ENCODE measurements around the gene USP37.
"Not testable (repeated sequence)": the region's sequence is repeated elsewhere in the genome, so short reads cannot be mapped to it uniquely, and the experiment has no call there.

Gene USP37

GRCh38 chr2:218554225-218554624 lies 13.9 kb downstream of the USP37 start:
- DNase-seq: not testable (repeated sequence)

DNA sequence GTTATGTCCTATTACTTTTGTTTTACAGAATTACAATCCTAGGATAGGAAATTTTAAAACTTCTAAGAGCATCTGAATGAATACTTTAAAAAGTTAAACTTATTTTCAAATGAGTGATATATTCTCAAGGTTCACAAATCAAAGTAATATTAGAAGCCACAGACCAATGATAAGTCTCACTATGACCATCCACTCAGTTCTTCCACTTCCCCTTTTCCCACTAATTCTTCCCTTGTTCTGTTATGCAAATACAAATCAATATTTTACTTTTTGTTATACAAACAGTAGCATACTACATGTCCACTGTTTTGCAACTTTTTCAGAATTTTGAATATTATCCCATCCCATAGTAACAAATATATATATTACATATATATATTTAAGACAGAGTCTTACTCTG lies 20.2 kb downstream of the USP37 start:
- DNase-seq: no peak

DNA sequence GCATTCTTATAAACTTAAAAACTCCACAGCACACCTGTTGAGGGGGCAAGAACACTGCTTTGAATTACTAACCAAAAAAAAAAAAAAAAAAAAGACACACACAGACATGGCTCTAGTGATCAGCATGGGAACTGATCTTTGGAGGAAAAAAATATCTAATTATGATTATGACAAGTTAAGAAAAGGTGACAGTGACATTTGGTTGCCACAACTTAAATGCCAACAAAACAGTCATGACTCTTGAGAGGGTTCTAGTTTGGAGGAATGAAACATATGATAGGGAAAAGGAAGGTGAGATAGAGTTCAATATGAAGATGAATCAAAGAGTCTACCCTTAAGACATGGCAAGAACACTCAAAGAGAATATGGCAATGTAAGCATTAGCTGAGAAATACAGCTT lies 20.6 kb downstream of the USP37 start:
- no peak for DNase-seq

DNA sequence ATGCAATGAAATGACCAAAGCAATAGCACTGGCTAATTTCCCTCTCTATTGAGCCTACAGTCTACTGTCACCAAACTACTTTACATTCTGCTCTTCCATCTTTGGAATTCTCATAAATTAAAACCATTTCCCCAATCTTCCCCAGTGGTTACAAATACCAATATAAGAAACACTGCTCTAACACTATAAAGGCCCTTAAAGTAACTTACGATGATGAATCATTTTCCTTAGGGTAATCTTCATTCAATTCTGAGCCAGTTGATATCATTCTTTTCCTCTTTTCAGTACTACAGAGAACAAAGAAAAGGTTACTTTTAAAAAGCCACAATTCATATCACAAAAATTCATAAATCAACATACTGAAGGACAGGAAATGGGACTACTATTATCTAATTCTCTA lies 22.1 kb downstream of the USP37 start:
- DNase-seq: no peak

DNA sequence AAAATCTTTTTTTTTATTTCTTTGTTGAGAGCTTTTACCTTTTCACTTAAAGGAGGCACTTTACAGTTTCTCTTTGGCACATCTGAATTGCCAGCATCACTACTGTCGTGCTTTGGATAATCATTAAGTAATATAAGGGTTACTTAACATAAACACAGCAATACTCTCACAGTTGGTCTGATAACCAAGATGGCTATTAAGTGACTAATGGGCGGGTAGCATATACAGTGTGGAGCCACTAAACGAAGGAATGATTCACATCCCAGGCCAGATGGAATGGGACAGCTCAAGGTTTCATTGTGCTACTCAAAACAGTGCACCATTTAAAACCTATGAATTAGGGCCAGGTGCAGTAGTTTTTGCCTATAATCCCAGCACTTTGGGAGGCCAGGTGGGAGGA lies 28.1 kb downstream of the USP37 start:
- DNase-seq: no peak

- DNase-seq: no peak
Measured at GRCh38 chr2:218536804-218537494, 31.2 kb downstream of the USP37 start.

- DNase-seq: no peak
Measured at GRCh38 chr2:218529990-218530389, 38.2 kb downstream of the USP37 start.

GRCh38 chr2:218528409-218528808 lies 39.7 kb downstream of the USP37 start:
- DNase-seq: not testable (repeated sequence)

GRCh38 chr2:218523651-218524050 lies 44.5 kb downstream of the USP37 start:
- DNase-seq: no peak

- no peak for DNase-seq
Measured at GRCh38 chr2:218518876-218519275, 49.3 kb downstream of the USP37 start.

DNA sequence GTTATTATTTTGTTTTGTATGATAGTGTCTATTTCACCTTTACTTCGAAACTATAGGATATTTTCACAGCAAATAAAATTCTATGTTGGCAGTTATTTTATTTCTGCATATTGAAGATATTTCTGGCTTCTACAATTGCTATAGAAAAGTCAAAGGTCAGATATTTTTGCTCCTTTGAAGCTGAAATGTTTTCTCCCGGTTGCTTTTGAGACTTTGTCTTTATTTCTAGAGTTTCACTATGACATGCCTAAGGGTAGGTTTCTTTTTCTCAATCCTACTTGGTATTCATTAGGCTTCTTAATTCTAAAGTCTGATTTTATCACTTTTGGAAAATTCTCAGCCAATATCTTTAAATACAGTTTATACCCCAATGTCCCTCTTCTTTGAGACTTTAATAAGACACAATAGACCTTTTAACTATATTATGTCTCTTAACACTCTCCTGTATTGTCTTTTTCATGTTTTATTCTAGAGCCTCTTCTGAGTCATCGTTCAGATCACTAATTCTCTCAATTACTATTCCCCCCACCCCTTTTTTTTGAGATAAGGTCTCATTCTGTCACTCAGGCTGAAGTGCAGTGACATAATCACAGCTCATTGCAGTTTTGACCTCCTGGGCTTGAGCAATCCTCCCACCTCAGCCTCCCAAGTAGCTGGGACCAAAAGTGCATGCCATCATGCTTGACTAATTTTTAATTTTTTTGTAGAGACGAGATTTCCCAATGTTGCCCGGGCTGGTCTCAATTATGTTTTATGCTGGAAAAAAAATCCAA lies 50.5 kb downstream of the USP37 start:
- no peak for DNase-seq

- DNase-seq: no peak
Measured at GRCh38 chr2:218516614-218517013, 51.5 kb downstream of the USP37 start.

GRCh38 chr2:218513676-218514075 lies 54.5 kb downstream of the USP37 start:
- DNase-seq: no peak

- DNase-seq: no peak
Measured at GRCh38 chr2:218508299-218508698, 59.9 kb downstream of the USP37 start.

DNA sequence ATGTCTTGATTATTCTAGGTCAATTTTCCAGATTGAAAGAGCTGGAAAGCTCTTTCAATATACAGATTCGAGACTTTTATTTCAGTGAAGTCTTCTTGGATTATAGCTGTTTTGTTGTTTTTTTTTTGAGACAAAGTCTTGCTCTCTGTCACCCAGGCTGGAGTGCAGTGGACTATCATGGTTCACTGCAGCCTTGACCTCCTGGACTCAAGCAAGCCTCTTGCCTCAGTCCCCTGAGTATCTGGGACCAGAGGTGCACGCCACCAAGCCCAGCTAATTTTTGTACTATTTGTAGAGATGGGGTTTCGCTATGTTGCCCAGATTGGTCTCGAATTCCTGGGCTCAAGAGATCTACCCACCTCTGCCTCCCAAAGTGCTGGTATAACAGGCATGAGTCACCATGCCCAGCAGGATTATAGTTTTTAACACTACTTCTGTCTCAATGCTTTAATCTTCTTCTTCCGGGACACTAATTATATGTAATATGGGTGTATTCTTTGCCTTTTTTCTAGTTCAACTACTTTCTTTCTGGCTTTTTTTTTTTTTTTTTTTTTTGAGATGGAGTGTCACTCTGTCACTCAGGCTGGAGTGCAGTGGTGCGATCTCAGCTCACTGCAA lies 62.3 kb downstream of the USP37 start:
- no peak for DNase-seq

- no peak for DNase-seq
Measured at GRCh38 chr2:218501665-218502064, 66.5 kb downstream of the USP37 start.

DNA sequence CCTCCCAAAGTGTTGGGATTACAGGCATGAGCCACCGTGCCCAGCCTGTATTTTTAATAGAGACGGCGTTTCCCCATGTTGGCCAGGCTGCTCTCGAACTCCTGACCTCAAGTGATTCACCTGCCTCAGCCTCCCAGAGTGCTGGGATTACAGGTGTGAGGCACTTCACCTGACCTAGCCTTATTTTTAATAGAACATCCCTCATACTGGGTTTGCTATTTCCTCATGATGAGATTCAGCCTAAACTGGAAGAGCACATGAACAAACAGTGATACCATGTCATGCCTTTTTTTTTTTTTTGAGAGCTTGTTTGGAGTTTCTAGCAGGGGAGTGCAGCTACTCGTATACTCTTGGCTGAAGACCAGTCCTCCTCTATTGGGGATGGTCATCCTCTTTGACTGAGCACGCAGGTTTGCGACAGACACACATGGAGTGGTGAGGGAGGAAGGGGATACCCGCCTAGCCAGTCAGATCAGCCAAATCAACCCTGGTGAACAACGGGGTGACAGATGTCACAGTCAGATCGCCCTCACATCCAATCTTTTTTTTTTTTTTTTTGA lies 67.6 kb downstream of the USP37 start:
- no peak for DNase-seq

DNA sequence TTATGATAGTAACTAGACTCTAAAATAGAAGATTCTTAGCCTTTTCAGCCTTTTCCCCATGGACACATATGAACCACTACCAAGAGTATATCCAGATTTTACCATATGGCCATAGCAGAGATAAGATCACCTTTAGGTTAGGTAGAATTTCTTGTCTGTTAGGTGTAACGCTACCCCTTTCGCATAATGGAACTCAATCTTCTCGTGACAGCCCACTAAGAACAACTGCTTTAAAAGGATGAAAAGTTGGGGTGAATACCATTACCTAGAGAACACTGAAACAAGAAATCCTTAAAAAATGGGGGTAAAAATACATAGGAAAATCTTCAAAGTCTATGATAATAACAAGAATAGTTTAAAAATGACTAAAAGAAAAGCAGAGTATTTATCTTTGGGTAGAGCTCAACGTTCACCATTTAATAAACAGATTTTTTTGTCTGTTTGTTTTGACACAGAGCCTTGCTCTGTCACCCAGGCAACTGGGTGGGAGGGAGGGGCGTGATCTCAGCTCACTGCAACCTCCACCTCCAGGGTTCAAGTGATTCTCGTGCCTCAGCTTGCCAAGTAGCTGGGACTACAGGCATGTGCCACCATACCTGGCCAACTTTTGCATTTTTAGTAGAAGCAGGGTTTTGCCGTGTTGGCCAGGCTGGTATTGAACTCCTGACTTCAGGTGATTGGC lies 82.0 kb downstream of the USP37 start:
- no peak for DNase-seq

DNA sequence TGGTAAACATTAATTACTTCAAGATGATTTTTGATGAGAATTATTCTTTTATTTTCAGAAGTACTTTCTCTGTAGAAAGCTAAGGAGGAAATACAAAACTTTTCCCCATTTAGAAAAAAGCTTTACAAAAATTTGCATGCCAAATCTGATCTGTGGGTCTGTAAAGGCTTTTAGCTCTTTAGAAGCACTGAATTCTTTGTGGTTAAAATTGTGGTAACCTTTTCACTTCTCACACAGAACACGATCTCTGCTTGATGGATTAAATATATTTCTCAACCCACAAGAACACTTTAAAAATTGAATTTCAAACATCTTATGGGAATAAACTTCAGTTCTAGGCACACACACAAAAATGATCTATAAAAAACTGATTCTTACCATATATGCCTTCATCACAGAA lies 85.5 kb downstream of the USP37 start:
- no peak for DNase-seq

GRCh38 chr2:218479595-218479994 lies 88.6 kb downstream of the USP37 start:
- no peak for DNase-seq

DNA sequence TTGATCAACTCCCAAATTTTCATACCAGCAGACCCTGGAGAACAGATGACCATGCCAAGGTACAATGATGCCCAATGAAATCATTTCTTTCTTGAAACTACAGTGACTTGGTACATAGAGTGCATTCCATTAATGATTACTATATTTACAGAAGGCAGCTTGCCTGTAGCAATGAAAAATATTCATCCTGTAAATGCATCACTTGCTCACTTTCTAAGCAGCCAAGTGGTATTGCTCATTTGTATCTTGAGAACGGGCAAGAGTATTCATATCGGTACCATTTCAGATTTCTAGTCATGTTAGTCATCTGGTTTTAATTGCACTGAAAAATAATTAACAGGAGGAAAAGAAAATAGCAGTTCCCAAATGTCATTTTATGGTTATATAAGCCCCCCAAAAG lies 89.6 kb downstream of the USP37 start:
- DNase-seq: no peak

DNA sequence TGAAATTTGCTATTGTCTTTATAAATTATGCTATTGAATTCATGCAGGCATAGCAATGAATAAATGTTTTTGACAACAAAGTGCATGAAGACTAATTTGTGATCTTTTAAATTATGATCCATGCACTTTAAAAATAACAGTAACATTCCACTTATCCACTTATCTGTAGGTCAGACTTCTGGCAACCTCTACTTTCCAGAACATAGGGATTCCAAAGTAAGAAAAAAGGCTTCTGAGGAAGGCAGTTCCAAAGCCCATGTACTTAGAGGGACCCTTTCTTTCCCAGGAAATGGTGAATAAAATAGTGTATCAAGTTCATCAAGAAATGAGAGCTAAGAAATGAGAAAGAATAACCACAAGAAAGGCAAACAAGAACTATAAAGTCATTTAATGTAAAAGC lies 90.9 kb downstream of the USP37 start:
- no peak for DNase-seq

DNA sequence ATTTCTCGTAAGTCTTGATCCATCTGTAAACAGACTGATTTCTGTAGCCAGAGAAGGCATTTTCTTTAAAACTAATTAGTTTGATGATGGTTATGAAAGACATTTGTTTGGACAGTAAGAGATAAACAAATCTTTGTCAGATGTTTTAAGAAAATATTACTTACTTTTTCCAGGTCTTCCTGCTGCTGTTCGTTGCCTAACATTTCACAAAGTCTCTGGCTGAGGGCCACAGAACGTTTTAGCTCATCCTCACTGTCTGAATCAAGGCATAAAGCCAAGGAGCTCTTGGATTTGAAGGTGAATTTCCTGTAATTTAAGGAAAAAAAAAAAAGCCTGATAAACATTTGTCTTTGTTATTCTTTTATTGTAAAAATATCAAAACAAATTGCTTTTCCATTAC lies 91.5 kb downstream of the USP37 start:
- no peak for DNase-seq

Measured in DMS153 (cell line).